ENCODE measurements around the gene TRNAU1AP. TPM values are rescaled to one million over a fixed set of nuclear protein-coding genes. Genes with fewer than 3 reads are reported as not detected.

Gene TRNAU1AP
- total and polyA plus RNA-seq, 2 of the 13 experiments (the other 11 are each of a cell fraction or from before 2014, with no cell fraction given): 29.0 to 42.9 TPM

DNA sequence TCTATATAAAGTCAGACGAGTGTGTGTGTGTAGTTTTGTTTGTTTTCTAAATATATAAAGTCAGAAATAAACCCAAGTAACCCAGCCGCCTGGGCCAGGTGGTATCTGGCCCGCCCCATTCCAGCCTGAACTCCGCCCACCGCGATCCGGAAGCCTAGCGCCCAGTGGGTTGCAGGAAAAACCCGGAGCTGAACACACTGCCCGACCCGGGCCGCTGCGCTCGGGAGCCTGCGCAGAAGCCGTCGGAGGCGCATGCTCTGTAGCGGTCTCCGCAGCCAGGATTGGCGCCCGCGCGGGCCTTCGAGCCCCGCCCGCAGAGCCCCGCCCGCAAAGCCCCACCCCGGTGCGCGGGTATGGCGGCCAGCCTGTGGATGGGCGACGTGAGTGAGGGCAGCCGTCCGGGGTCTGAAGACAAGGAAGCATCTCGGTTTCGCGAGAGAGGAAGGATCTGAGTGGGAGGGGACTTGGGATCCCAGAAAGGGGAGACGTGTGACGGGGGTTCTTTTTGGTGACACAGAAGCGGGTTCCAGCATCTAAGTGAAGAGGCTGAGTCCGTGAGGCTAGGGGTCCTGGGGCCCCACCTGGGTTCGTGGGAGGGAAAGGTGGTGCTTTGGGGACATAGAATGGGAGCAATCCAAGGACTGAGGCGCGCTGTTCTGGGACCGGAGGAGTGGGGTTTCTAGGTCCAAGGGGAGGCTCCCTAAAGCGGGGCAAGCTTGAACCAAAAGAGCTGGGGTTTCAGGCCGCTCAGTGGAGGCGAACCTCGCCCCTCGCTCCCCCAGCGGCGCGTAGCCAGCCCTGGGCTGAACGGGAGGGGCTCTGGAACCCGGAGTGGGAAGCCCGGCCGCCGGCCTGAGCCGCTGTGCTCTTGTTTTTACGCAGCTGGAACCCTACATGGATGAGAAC is at the start of gene TRNAU1AP (continued):
- TF ChIP-seq, protein P1, sequence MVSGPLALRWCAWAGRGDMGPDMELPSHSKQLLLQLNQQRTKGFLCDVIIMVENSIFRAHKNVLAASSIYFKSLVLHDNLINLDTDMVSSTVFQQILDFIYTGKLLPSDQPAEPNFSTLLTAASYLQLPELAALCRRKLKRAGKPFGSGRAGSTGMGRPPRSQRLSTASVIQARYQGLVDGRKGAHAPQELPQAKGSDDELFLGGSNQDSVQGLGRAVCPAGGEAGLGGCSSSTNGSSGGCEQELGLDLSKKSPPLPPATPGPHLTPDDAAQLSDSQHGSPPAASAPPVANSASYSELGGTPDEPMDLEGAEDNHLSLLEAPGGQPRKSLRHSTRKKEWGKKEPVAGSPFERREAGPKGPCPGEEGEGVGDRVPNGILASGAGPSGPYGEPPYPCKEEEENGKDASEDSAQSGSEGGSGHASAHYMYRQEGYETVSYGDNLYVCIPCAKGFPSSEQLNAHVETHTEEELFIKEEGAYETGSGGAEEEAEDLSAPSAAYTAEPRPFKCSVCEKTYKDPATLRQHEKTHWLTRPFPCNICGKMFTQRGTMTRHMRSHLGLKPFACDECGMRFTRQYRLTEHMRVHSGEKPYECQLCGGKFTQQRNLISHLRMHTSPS (CRISPR knock-in tag; IDR thresholded peaks at IDR 0.05; ENCODE audit: low read depth): no peak
- TF ChIP-seq HOXA9 (CRISPR knock-in tag; IDR thresholded peaks at IDR 0.05; ENCODE audit: borderline replicate concordance) (no peak), CERS6 (CRISPR knock-in tag; IDR thresholded peaks at IDR 0.05) (no peak), NR0B2 (CRISPR knock-in tag; IDR thresholded peaks at IDR 0.05) (0 out of 2 replicates have a peak, but pooled peaks have one; percentile 35), TP53 (CRISPR knock-in tag; conservative IDR thresholded peaks at IDR 0.05) (no peak), ZC3H13 (CRISPR knock-in tag; IDR thresholded peaks at IDR 0.05) (no peak; the same call in 1 of the 2 replicates), TCF7L2 (IDR thresholded peaks at IDR 0.05; ENCODE audit: low read depth, low read length) (no peak), ZFP41 (CRISPR knock-in tag; IDR thresholded peaks at IDR 0.05; ENCODE audit: borderline replicate concordance) (no peak), NAIF1 (CRISPR knock-in tag; IDR thresholded peaks at IDR 0.05; ENCODE audit: borderline replicate concordance) (no peak), LBX2 (CRISPR knock-in tag; IDR thresholded peaks at IDR 0.05; ENCODE audit: borderline replicate concordance) (no peak), ZNF724P (CRISPR knock-in tag; IDR thresholded peaks at IDR 0.05; ENCODE audit: borderline replicate concordance) (no peak), ZNF549 (CRISPR knock-in tag; IDR thresholded peaks at IDR 0.05) (no peak), KDM5B (CRISPR knock-in tag; IDR thresholded peaks at IDR 0.05; ENCODE audit: borderline replicate concordance) (no peak), XBP1 (CRISPR knock-in tag; IDR thresholded peaks at IDR 0.05) (no peak), KDM4B (CRISPR knock-in tag; IDR thresholded peaks at IDR 0.05) (no peak; the same call in 1 of the 2 replicates), RBFOX2 (IDR thresholded peaks at IDR 0.05; ENCODE audit: low read depth, low read length) (peak; percentile 84), ZNF7 (CRISPR knock-in tag; IDR thresholded peaks at IDR 0.05) (no peak)
- TF ChIP-seq, protein P2, sequence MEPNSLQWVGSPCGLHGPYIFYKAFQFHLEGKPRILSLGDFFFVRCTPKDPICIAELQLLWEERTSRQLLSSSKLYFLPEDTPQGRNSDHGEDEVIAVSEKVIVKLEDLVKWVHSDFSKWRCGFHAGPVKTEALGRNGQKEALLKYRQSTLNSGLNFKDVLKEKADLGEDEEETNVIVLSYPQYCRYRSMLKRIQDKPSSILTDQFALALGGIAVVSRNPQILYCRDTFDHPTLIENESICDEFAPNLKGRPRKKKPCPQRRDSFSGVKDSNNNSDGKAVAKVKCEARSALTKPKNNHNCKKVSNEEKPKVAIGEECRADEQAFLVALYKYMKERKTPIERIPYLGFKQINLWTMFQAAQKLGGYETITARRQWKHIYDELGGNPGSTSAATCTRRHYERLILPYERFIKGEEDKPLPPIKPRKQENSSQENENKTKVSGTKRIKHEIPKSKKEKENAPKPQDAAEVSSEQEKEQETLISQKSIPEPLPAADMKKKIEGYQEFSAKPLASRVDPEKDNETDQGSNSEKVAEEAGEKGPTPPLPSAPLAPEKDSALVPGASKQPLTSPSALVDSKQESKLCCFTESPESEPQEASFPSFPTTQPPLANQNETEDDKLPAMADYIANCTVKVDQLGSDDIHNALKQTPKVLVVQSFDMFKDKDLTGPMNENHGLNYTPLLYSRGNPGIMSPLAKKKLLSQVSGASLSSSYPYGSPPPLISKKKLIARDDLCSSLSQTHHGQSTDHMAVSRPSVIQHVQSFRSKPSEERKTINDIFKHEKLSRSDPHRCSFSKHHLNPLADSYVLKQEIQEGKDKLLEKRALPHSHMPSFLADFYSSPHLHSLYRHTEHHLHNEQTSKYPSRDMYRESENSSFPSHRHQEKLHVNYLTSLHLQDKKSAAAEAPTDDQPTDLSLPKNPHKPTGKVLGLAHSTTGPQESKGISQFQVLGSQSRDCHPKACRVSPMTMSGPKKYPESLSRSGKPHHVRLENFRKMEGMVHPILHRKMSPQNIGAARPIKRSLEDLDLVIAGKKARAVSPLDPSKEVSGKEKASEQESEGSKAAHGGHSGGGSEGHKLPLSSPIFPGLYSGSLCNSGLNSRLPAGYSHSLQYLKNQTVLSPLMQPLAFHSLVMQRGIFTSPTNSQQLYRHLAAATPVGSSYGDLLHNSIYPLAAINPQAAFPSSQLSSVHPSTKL (CRISPR knock-in tag; IDR thresholded peaks at IDR 0.05): peak; percentile 60
